Mucosa of descending colon (tissue), 3 donors: Measurements from ENCODE around the gene FFAR2. TPM values are rescaled to one million over a fixed set of nuclear protein-coding genes. Genes with fewer than 3 reads are reported as not detected.
"Not testable (repeated sequence)": the region's sequence is repeated elsewhere in the genome, so short reads cannot be mapped to it uniquely, and the experiment has no call there.

ENCODE experiments used
- ATAC-seq: fragments of 200-7000 bp; cut with Tn5 transposase; one replicate; pipeline ENCODE4 v1.9.1; 2020; ENCODE audit warnings: mild to moderate bottlenecking, moderate library complexity
- DNase-seq, 3 donors: peaks; one replicate each; pipeline ENCODE4 v3.0.0-alpha.2; 2020
- H3K36me3 ChIP-seq: fragments of 200-600 bp; one replicate; pipeline ENCODE4 v1.8.0; 2021; ENCODE audit warnings: low read depth, mild to moderate bottlenecking
- H3K4me1 ChIP-seq: fragments of 200-600 bp; one replicate; pipeline ENCODE4 v1.8.0; 2021; ENCODE audit warnings: low read depth, mild to moderate bottlenecking
- H3K4me3 ChIP-seq: fragments of 200-600 bp; one replicate; pipeline ENCODE4 v1.8.0; 2021; ENCODE audit warnings: mild to moderate bottlenecking
- H3K9me3 ChIP-seq: fragments of 200-600 bp; one replicate; pipeline ENCODE4 v1.8.0; 2021; ENCODE audit warnings: mild to moderate bottlenecking
- intact Hi-C, 2 donors: fragments of 100-400 bp; cut with DNase I in 1 of 2; cut with micrococcal nuclease in 1 of 2; formaldehyde crosslinking; loops; one replicate each; pipeline versions ENCODE4 v1.11.0 to v1.11.1; 2022; cut with DNase I, micrococcal nuclease
- long read RNA-seq, 2 donors: library from polyadenylated mRNA; unstranded; transcript quantifications; one replicate each; pipeline ENCODE4 v2.0.0, GENCODE V29; 2019 to 2021
- total RNA-seq, 3 donors: library from RNA; stranded (reverse); fragmentation: NEBNext Ultra II Directional in 2 of 3; extraction: Animal tissue kit (Norgen Biotek cat#: 25700) in 2 of 3; gene quantifications; one replicate each; pipeline versions ENCODE4 v1.2.1 to v1.2.4, GENCODE V29; 2021 to 2023
- TF ChIP-seq, protein P1 (sequence below): fragments of 200-600 bp; IDR thresholded peaks from one replicate; pipeline ENCODE4 v1.8.0; 2022; ENCODE audit warnings: antibody characterized with exemption, mild to moderate bottlenecking
- donor health status: DM: no; HTN: no; CAD: no; lungs with moderate emphysema.
- donor health status: DM: no; HTN: no; CAD: no.
- donor health status: DM: no; HTN: yes; CAD: no.

Gene FFAR2
- 1 to 10 TPM in 1 of 3 donors, under 1 TPM in 2; 0.32 to 1.4 (median 0.32) TPM for total RNA-seq
- long read RNA-seq, donor 1, result 0 reads
- long read RNA-seq, donor 2, result 0 reads

GRCh38 chr19:35447606-35448469 is at the start of gene FFAR2:
Gene FFAR2, plus strand, starts transcription at chr19:35448257. Its CDS starts 1,458 bp downstream, at chr19:35449715.
- H3K9me3 ChIP-seq, result no peaks in the 10 kb centered on the region
- no peak for ATAC-seq
- no peaks in the 10 kb centered on the region for H3K36me3 ChIP-seq
- intact Hi-C loops, result no loop called here
- TF ChIP-seq, protein P1, sequence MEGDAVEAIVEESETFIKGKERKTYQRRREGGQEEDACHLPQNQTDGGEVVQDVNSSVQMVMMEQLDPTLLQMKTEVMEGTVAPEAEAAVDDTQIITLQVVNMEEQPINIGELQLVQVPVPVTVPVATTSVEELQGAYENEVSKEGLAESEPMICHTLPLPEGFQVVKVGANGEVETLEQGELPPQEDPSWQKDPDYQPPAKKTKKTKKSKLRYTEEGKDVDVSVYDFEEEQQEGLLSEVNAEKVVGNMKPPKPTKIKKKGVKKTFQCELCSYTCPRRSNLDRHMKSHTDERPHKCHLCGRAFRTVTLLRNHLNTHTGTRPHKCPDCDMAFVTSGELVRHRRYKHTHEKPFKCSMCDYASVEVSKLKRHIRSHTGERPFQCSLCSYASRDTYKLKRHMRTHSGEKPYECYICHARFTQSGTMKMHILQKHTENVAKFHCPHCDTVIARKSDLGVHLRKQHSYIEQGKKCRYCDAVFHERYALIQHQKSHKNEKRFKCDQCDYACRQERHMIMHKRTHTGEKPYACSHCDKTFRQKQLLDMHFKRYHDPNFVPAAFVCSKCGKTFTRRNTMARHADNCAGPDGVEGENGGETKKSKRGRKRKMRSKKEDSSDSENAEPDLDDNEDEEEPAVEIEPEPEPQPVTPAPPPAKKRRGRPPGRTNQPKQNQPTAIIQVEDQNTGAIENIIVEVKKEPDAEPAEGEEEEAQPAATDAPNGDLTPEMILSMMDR, result no peak
- no peak for DNase-seq
- H3K4me1 ChIP-seq, result no peaks in the 10 kb centered on the region
- no peak within 1 kb of the TSS for H3K4me3 ChIP-seq

DNA sequence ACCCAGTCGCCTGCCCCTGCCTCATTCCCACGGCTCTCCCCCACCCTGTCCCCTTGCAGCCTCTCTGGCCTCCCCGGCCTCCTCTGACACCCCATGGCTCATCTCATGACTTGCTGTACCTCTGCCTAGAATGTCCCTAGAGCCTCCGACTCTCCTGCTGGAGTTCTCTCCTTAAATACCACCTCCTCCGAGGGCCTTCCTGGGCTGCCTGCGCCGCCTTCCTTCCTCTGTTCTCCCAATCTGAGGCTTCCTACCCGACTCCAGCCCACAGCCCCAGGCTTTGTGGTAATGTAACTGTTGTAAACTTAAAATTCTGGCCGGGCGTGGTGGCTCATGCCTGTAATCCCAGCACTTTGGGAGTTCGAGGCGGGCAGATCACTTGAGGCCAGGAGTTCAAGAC is 49.5 kb upstream of the FFAR2 start:
- ATAC-seq, result no peak
- Histone ChIP-seq H3K36me3 (no peaks in the 10 kb centered on the region), H3K4me1 (no peaks in the 10 kb centered on the region), H3K4me3 (no peak overlapping the region), H3K9me3 (no peaks in the 10 kb centered on the region)
- TF ChIP-seq, protein P1, result no peak
- no peak for DNase-seq
- intact Hi-C loops, result no loop called here

GRCh38 chr19:35399231-35399630 is 48.8 kb upstream of the FFAR2 start:
- intact Hi-C loops, result no loop called here
- Histone ChIP-seq H3K4me1 (no peaks in the 10 kb centered on the region), H3K36me3 (no peaks in the 10 kb centered on the region), H3K9me3 (no peaks in the 10 kb centered on the region), H3K4me3 (no peak overlapping the region)
- TF ChIP-seq, protein P1, result no peak
- DNase-seq (no peak), ATAC-seq (no peak)

GRCh38 chr19:35399948-35400772 is 47.9 kb upstream of the FFAR2 start:
- TF ChIP-seq, protein P1, result no peak
- DNase-seq, result no peak
- no peak overlapping the region for H3K4me3 ChIP-seq
- intact Hi-C loops, result no loop called here
- no peaks in the 10 kb centered on the region for H3K36me3 ChIP-seq
- no peak for ATAC-seq
- H3K4me1 ChIP-seq, result no peaks in the 10 kb centered on the region
- H3K9me3 ChIP-seq, result no peaks in the 10 kb centered on the region

GRCh38 chr19:35400773-35401100 is 47.3 kb upstream of the FFAR2 start:
- H3K9me3 ChIP-seq, result no peaks in the 10 kb centered on the region
- H3K4me3 ChIP-seq, result no peak overlapping the region
- ATAC-seq (no peak), DNase-seq (no peak)
- no peaks in the 10 kb centered on the region for H3K36me3 ChIP-seq
- H3K4me1 ChIP-seq, result no peaks in the 10 kb centered on the region
- intact Hi-C loops, result no loop called here
- TF ChIP-seq, protein P1, result no peak

GRCh38 chr19:35401416-35401815 is 46.6 kb upstream of the FFAR2 start:
- DNase-seq, ATAC-seq, H3K4me3 ChIP-seq, intact Hi-C loops, H3K36me3 ChIP-seq, H3K9me3 ChIP-seq, H3K4me1 ChIP-seq: not testable (repeated sequence)
